ENCODE results near the gene DKC1. TPM values are rescaled to one million over a fixed set of nuclear protein-coding genes. Genes with fewer than 3 reads are reported as not detected.

The DKC1 gene
- total RNA-seq, 1 experiment from 2014 or later = 160 TPM

GRCh38 chrX:154718616-154719015 lies 44.0 kb upstream of the DKC1 start:
- Histone ChIP-seq H2AFZ (ENCODE audit: low read length) (no peak overlapping the region), H2BK20ac (ENCODE audit: low read depth, low read length, poor library complexity, severe bottlenecking) (no peak overlapping the region), H3K4ac (ENCODE audit: low read depth, low read length) (no peak overlapping the region), H3K79me1 (ENCODE audit: insufficient read depth, low read depth, low read length, poor library complexity, severe bottlenecking) (no peaks in the 10 kb centered on the region), H4K5ac (ENCODE audit: insufficient read length, low read depth, low read length) (no peak overlapping the region), H3T11ph (ENCODE audit: low read length) (no peak overlapping the region), H2AK5ac (ENCODE audit: insufficient read length, low read length) (no peak overlapping the region), H3K27me3 (ENCODE audit: insufficient read depth, low read length) (no peaks in the 10 kb centered on the region), H2BK15ac (ENCODE audit: low read depth, low read length) (no peak overlapping the region), H3K9ac (ENCODE audit: extremely low read depth, insufficient read length, low read length) (no peak overlapping the region), H4K8ac (replicated peaks; ENCODE audit: insufficient read length, low read depth, low read length) (no peak overlapping the region), H3K56ac (ENCODE audit: insufficient read length, low read depth, low read length) (no peak overlapping the region), H3K27ac (ENCODE audit: insufficient read length, low read depth, low read length) (no peak overlapping the region), H2BK5ac (ENCODE audit: insufficient read length, low read length) (no peak overlapping the region), H3K79me2 (ENCODE audit: insufficient read depth, low read length) (no peaks in the 10 kb centered on the region), H4K20me1 (ENCODE audit: control insufficient read depth, insufficient read depth, insufficient read length) (no peaks in the 10 kb centered on the region), H3K18ac (ENCODE audit: insufficient read length, low read depth, low read length) (no peak overlapping the region), H2BK120ac (ENCODE audit: low read depth, low read length, poor library complexity, severe bottlenecking) (no peak overlapping the region), H3K23ac (ENCODE audit: insufficient read length, low read depth, low read length) (no peak overlapping the region), H3K23me2 (ENCODE audit: insufficient read length, low read depth, low read length, poor library complexity, severe bottlenecking) (no peaks in the 10 kb centered on the region), H4K91ac (ENCODE audit: insufficient read length, low read depth, low read length) (no peak overlapping the region), H3K14ac (ENCODE audit: insufficient read depth, low read length) (no peak overlapping the region), H2BK12ac (ENCODE audit: insufficient read length, low read depth, low read length) (no peak overlapping the region), H3K4me2 (ENCODE audit: insufficient read depth, insufficient read length, low read length) (no peak overlapping the region), H3K9me3 (ENCODE audit: control insufficient read depth, low read depth, low read length) (peaks cover 29% of the 10 kb centered on the region), H3K4me1 (ENCODE audit: insufficient read depth, low read length) (no peaks in the 10 kb centered on the region)
- peaks cover 0 to 5% of the 10 kb centered on the region in 2 experiments; a peak in 1 of 4 replicates for H3K4me1 Mint-ChIP-seq
- H3K27me3 Mint-ChIP-seq (ENCODE audit: low read depth) = no peaks in the 10 kb centered on the region
- no peak overlapping the region for H3K4me3 Mint-ChIP-seq
- peaks cover 61% of the 10 kb centered on the region in 2 experiments for H3K9me3 Mint-ChIP-seq
- no peak overlapping the region; a peak in 1 of 7 replicates for H3K27ac Mint-ChIP-seq
- H3K36me3 Mint-ChIP-seq (ENCODE audit: insufficient read depth in 1 of 3, low read depth in 3 of 3) = peaks cover 0 to 5% (median 0%) of the 10 kb centered on the region in 3 experiments; a peak in 3 of 7 replicates
- DNase-seq = no peak
- no CpG with 5 or more reads among the region's 1 CpG for WGBS (ENCODE audit: extremely low coverage, insufficient read length, low lambda C conversion rate)
- no peak for TF ChIP-seq CTCF (conservative IDR thresholded peaks at IDR 0.05)

All from H9 (cell line).